ENCODE measurements around the gene FAM9C.

- TF ChIP-seq EZH2 (IDR thresholded peaks at IDR 0.05; ENCODE audit: insufficient read depth, poor library complexity, severe bottlenecking) (no peak), EZH2phosphoT487 (IDR thresholded peaks at IDR 0.05; ENCODE audit: insufficient read depth, low read depth) (no peak)
These were observed 50.6 kb downstream of the FAM9C start for GRCh38 chrX:12993826-12994225.
